Gastrocnemius medialis (tissue), 4 donors: ENCODE measurements around the gene ST6GAL2. TPM values are rescaled to one million over a fixed set of nuclear protein-coding genes. Genes with fewer than 3 reads are reported as not detected.

Experiments used
- ATAC-seq, 2 donors: fragments of 150-250 bp; one replicate each; pipeline ENCODE4 v1.9.1; 2016
- DNase-seq, 2 donors: peaks; one replicate each; pipeline ENCODE4 v3.0.0-alpha.2; 2019
- H3K27ac ChIP-seq, 4 donors: fragments of 200-600 bp; sonication (generic); 1 replicate in 1 of 4; 2 replicates in 3 of 4; pipeline ENCODE4 v1.5.1; 2016 to 2018; ENCODE audit warnings: mild to moderate bottlenecking in 2 of 4, moderate library complexity in 1 of 4
- H3K27me3 ChIP-seq, 3 donors: fragments of 200-600 bp; sonication (generic) in 2 of 3; 1 replicate in 1 of 3; 2 replicates in 2 of 3; pipeline versions ENCODE4 v1.5.1 to v1.6.0; 2016 to 2019; ENCODE audit warnings: mild to moderate bottlenecking in 1 of 3, moderate library complexity in 1 of 3
- H3K36me3 ChIP-seq, 2 donors: fragments of 200-600 bp; sonication (generic) in 1 of 2; one replicate each; pipeline ENCODE4 v1.5.1; 2017 to 2018
- H3K4me1 ChIP-seq, 2 donors: fragments of 200-600 bp; sonication (generic) in 1 of 2; one replicate each; pipeline ENCODE4 v1.5.1; 2016 to 2017; ENCODE audit warnings: mild to moderate bottlenecking in 2 of 2
- H3K4me3 ChIP-seq, 4 donors: fragments of 200-600 bp; sonication (generic) in 3 of 4; 1 replicate in 1 of 4; 2 replicates in 3 of 4; pipeline ENCODE4 v1.5.1; 2016 to 2019; ENCODE audit warnings: mild to moderate bottlenecking in 2 of 4
- H3K9me3 ChIP-seq, 3 donors: fragments of 200-600 bp; sonication (generic) in 2 of 3; 1 replicate in 1 of 3; 2 replicates in 2 of 3; pipeline ENCODE4 v1.5.1; 2016 to 2019
- POLR2A ChIP-seq, 2 donors: fragments of 450-650 bp; IDR thresholded peaks; one replicate each; pipeline ENCODE4 v1.6.1; 2017; ENCODE audit warnings: antibody characterized with exemption in 2 of 2, mild to moderate bottlenecking in 2 of 2, moderate library complexity in 2 of 2
- in situ Hi-C, 4 donors: fragments of 200-750 bp; cut with MboI; loops; one replicate each; pipeline versions ENCODE4 v1.15.0 to v1.8.0; 2017; ENCODE audit warnings: low sequenced_read_pairs in 4 of 4
- intact Hi-C: fragments of 100-400 bp; cut with DNase I; formaldehyde crosslinking; loops from one replicate; pipeline ENCODE4 v1.15.1; 2023; ENCODE audit warnings: low total_unique reads
- total RNA-seq, 4 donors: library from RNA; depleted of rRNA; stranded (reverse); fragments of >200 nt; gene quantifications; one replicate each; pipeline versions ENCODE4 v1.1.0 to v1.2.3, GENCODE V29; 2016
- TF ChIP-seq, protein P1 (sequence below), 5 experiments: fragments of 450-650 bp in 3 of 5; fragments of 200-600 bp in 2 of 5; sonication (generic) in 2 of 5; IDR thresholded peaks in 4 of 5; conservative IDR thresholded peaks in 1 of 5; 1 replicate in 4 of 5; 2 replicates in 1 of 5; pipeline ENCODE4 v1.5.1; 2016 to 2019; ENCODE audit warnings: antibody characterized with exemption in 5 of 5, mild to moderate bottlenecking in 3 of 5, moderate library complexity in 3 of 5

ST6GAL2 gene
- total RNA-seq, 4 donors from 2014 or later = not detected

GRCh38 chr2:106849253-106849652 is 36.7 kb downstream of the ST6GAL2 start:
- in situ Hi-C loops = no loop called here
- Histone ChIP-seq H3K27me3 (no peaks in the 10 kb centered on the region), H3K36me3 (no peaks in the 10 kb centered on the region), H3K4me3 (no peak overlapping the region), H3K9me3 (no peaks in the 10 kb centered on the region), H3K4me1 (no peaks in the 10 kb centered on the region), H3K27ac (no peak overlapping the region)
- TF ChIP-seq, protein P1, sequence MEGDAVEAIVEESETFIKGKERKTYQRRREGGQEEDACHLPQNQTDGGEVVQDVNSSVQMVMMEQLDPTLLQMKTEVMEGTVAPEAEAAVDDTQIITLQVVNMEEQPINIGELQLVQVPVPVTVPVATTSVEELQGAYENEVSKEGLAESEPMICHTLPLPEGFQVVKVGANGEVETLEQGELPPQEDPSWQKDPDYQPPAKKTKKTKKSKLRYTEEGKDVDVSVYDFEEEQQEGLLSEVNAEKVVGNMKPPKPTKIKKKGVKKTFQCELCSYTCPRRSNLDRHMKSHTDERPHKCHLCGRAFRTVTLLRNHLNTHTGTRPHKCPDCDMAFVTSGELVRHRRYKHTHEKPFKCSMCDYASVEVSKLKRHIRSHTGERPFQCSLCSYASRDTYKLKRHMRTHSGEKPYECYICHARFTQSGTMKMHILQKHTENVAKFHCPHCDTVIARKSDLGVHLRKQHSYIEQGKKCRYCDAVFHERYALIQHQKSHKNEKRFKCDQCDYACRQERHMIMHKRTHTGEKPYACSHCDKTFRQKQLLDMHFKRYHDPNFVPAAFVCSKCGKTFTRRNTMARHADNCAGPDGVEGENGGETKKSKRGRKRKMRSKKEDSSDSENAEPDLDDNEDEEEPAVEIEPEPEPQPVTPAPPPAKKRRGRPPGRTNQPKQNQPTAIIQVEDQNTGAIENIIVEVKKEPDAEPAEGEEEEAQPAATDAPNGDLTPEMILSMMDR (IDR thresholded peaks at IDR 0.05 in 4 of 5, conservative IDR thresholded peaks at IDR 0.05 in 1 of 5) = no peak
- TF ChIP-seq POLR2A (IDR thresholded peaks at IDR 0.05) = no peak
- DNase-seq (no peak), ATAC-seq (no peak)
- intact Hi-C loops = no loop called here

- in situ Hi-C loops = no loop called here
- DNase-seq = no peak
- TF ChIP-seq, protein P1 (IDR thresholded peaks at IDR 0.05 in 4 of 5, conservative IDR thresholded peaks at IDR 0.05 in 1 of 5) = no peak
- no peak for TF ChIP-seq POLR2A (IDR thresholded peaks at IDR 0.05)
- H3K27me3 ChIP-seq = no peaks in the 10 kb centered on the region
- no peak overlapping the region for H3K4me3 ChIP-seq
- no peaks in the 10 kb centered on the region for H3K9me3 ChIP-seq
- ATAC-seq = no peak
- H3K27ac ChIP-seq = no peak overlapping the region
- intact Hi-C loops = no loop called here
- H3K36me3 ChIP-seq = no peaks in the 10 kb centered on the region
- no peaks in the 10 kb centered on the region for H3K4me1 ChIP-seq
These were observed 38.6 kb downstream of the ST6GAL2 start for GRCh38 chr2:106847366-106847765.

- H3K27ac ChIP-seq = no peak overlapping the region
- in situ Hi-C loops = no loop called here
These were observed 40.3 kb downstream of the ST6GAL2 start for GRCh38 chr2:106845716-106846115.

DNA sequence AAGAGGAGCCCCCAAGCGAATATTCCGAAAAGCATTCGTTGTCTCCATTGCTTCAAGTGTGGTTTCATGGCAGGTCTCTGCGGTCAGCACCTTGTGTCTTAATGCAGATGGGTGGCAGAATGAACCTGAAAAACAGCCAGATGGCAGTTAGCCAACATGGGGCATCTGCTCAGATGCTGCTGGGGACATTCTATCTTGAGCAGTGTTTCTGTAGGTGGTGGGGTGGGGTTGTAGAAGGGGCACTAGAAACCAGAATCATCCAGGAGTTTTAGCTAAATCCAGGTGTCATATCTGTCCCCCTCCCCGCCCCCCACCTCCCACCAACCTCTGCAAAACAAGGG is 42.1 kb downstream of the ST6GAL2 start:
- DNase-seq (no peak), ATAC-seq (no peak)
- intact Hi-C loops = no loop called here
- in situ Hi-C loops = no loop called here
- Histone ChIP-seq H3K4me3 (no peak overlapping the region), H3K9me3 (no peaks in the 10 kb centered on the region), H3K36me3 (no peaks in the 10 kb centered on the region), H3K4me1 (no peaks in the 10 kb centered on the region), H3K27ac (no peak overlapping the region), H3K27me3 (no peaks in the 10 kb centered on the region)
- no peak for TF ChIP-seq POLR2A (IDR thresholded peaks at IDR 0.05)
- TF ChIP-seq, protein P1 (IDR thresholded peaks at IDR 0.05 in 4 of 5, conservative IDR thresholded peaks at IDR 0.05 in 1 of 5) = no peak

More at GRCh38 chr2:106845716-106846115, 40.3 kb downstream of the ST6GAL2 start:
- DNase-seq = no peak
- intact Hi-C loops = no loop called here
- no peak for ATAC-seq
- H3K4me1 ChIP-seq = no peaks in the 10 kb centered on the region
- H3K36me3 ChIP-seq = no peaks in the 10 kb centered on the region
- H3K4me3 ChIP-seq = no peak overlapping the region
- H3K27me3 ChIP-seq = no peaks in the 10 kb centered on the region
- no peaks in the 10 kb centered on the region for H3K9me3 ChIP-seq
- TF ChIP-seq, protein P1 (IDR thresholded peaks at IDR 0.05 in 4 of 5, conservative IDR thresholded peaks at IDR 0.05 in 1 of 5) = no peak
